CD4-positive, alpha-beta T cell treated with Interleukin-21 for 1 hour (primary cell): Measurements from ENCODE around the gene USP24.

ENCODE experiments used
- DNase-seq: peaks from one replicate; pipeline ENCODE4 v3.0.0-alpha.2; 2020

USP24 gene

GRCh38 chr1:55062801-55063576, 152.2 kb downstream of the USP24 start:
- no peak for DNase-seq

GRCh38 chr1:55061706-55062321, 153.3 kb downstream of the USP24 start:
- DNase-seq: no peak

GRCh38 chr1:55061000-55061705, 154.0 kb downstream of the USP24 start:
- DNase-seq: no peak

DNA sequence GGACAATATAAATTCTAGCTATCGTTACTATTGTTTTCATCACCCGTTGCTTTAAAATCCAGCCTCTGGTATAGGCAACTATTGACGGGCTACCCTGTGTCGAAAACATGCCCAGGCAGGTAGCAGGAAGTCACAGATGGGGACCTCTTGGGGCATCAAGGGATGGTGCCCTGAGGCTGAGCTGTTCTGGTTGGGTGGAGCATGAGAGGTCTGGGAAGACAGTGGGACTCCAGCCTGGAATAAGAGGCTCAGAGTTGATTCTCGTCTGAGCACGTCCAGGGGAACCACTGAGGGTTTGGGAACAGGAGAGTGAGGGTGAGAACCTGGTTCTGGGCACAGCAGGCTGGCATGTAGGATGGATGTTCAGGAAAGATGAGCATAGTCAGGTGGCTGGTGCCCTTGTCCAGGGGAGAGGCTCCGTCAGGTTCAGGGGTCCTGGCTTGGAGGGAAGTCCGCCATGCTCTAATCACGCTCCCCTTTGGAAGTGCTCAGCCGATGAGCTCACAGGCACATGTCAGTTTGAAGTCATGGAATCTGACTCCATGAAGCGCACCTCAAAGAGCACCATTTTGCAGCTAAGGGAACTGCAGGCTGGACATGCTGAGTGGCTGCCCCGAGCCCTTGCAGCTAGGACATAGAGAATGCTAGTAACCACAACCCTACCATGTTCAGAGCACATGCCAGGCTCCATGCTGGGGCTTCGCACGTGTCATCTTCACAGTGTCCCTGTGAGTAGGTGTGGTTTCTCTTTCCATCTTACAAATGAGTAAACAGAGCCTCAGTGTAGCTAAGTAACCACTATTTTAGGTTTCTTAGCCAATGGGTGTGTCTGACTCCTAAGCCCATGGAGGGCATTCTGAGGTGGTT, 154.8 kb downstream of the USP24 start:
- no peak for DNase-seq

GRCh38 chr1:55059302-55060132, 155.6 kb downstream of the USP24 start:
- no peak for DNase-seq

- DNase-seq: no peak
These were observed 157.2 kb downstream of the USP24 start for GRCh38 chr1:55057956-55058298.

DNA sequence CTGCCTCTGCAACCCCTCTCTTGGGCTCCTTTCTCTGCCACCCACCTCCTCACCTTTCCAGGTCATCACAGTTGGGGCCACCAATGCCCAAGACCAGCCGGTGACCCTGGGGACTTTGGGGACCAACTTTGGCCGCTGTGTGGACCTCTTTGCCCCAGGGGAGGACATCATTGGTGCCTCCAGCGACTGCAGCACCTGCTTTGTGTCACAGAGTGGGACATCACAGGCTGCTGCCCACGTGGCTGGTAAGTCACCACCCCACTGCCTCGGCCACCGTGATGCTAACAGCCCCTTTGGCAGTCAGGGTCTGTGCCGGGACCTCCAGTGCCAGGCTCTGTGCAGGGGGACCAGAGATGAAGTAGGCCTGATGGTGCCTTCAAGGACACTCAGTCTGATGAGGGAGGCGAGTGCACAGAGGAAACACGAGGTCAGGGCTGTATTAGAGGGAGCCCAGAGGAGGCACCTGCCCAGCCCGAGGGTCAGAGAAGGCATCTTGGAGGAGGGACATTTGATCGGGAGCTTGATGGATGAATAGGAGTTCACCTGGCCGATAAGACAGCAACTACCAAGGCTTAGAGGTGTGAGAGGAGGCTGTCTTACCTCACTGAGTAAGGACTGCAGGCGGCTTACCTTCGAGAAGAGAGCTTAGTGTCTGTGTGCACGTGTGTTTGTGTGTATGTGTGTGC, 157.8 kb downstream of the USP24 start:
- DNase-seq: no peak

GRCh38 chr1:55056632-55056992, 158.6 kb downstream of the USP24 start:
- no peak for DNase-seq

DNA sequence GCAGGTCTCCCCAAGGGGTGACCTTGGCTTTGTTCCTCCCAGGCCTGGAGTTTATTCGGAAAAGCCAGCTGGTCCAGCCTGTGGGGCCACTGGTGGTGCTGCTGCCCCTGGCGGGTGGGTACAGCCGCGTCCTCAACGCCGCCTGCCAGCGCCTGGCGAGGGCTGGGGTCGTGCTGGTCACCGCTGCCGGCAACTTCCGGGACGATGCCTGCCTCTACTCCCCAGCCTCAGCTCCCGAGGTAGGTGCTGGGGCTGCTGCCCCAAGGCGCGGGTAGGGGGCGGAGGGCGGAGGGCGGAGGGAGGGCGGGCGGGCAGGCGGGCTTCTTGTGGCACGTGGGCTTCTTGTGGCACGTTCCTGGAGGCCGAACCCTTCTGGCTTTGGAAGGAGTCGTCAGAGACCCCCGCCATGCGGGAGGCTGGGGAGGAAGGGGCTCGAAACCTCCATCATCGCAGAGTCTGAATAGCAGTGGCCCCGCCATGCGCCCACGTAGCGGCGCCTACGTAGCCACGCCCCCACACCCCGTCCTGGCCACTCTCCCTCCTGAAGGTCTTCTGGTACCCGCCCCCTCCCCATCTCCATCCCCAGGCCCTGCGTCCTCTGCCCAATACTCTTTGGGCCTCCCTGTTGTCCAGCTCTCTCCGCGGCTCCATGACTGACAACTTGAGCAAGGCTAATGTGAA, 159.1 kb downstream of the USP24 start:
- DNase-seq: no peak

DNA sequence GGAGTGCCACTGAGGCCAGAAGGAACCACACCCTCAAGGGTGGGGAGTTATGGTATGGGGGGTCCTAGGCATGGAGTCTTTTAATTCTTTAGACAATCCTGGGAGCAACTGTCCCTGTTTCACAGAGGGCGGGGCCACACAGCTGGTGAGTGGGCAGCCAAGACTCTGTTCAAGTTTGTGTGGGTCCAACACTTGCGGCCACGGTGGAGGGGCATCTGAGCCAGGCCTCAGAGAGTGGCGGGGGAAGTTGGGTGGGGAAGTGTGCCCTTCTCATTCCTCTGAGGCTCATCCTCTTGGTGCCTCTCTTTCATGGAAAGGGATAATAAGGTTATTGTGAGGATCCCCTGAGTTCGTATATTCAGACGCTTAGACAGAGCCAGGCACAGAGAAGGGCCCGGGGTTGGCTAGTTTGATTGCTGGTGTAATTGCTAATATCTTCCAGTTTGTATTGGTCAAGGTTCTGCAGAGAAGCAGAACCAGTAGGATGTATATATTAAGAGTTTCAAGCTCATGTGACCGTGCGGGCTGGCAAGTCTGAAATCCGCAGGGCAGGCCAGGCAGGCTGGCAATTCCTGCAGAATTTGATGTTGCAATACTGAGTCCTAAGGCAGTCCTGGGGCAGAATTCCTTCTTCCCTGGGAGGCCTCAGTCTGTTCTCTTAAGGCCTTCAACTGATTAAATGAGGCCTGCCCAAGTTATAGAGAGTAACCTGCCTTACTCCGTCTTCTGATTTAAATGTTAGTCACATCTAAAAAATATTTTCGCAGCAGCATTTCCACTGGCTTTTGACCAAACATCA, 159.9 kb downstream of the USP24 start:
- no peak for DNase-seq

DNA sequence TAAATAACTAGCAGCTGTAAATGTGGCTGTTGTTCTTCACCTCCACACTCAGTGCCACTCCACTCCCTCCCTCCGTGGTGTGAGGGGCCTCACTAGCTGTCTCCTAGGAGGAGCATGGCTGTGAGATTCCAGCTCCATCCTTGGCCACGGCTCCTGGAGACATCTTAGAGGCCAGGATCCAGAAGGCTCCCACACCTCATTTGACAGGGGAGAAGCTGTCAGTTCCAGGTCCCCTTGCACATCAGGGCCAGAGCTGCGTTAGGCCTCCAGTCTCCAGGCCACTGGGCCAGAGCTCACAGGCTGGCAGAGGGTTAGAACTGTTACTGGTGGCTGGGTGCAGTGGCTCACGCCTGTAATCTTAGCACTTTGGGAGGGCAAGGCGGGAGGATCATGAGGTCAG, 160.8 kb downstream of the USP24 start:
- no peak for DNase-seq

GRCh38 chr1:55053265-55053954, 161.8 kb downstream of the USP24 start:
- DNase-seq: no peak

DNA sequence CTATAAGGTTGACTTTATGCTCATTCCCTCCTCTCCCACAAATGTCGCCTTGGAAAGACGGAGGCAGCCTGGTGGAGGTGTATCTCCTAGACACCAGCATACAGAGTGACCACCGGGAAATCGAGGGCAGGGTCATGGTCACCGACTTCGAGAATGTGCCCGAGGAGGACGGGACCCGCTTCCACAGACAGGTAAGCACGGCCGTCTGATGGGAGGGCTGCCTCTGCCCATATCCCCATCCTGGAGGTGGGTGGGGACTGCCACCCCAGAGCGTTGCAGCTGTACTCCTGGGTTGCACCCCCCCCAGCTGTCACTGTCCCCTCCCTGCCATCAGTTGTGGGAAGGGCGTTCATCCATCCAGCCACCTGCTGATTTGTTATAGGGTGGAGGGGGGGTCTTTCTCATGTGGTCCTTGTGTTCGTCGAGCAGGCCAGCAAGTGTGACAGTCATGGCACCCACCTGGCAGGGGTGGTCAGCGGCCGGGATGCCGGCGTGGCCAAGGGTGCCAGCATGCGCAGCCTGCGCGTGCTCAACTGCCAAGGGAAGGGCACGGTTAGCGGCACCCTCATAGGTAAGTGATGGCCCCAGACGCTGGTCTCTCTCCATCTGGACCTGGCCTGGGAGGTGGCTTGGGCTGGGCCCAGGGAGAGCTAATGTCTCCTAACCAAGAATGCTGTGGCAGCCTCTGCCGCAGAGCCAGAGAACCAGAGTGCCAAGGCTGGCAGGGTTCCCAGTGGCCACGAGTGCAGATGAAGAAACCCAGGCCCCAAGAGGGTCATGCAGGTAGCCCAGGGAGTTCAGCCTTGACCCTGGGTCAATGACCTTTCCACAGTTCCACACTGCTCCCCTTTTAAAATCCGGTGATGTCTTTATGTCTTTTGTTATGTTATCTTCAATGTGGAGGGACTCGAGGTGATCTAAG, 162.7 kb downstream of the USP24 start:
- no peak for DNase-seq

- no peak for DNase-seq
These were observed 163.5 kb downstream of the USP24 start for GRCh38 chr1:55051621-55052020.

DNA sequence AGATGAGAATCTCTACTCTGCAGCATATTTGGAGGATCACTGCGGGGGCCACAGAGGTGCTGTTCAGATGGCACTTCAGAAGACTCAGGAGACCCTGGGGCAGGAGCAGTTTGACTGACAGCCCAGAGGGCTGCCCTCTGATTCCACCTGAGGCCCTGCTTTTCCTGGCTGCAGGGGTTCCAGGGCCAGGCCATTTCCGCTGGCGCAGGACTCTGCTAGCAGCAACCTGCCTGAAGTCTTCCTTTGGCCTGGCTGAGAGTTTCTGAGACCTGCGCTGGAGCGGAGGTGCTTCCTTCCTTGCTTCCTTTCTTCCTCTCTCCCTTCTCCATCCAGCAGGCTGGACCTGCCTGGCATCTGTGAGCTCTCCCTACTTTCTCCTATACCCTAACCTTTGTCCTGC, 164.0 kb downstream of the USP24 start:
- no peak for DNase-seq

GRCh38 chr1:55050283-55050682, 164.9 kb downstream of the USP24 start:
- no peak for DNase-seq

DNA sequence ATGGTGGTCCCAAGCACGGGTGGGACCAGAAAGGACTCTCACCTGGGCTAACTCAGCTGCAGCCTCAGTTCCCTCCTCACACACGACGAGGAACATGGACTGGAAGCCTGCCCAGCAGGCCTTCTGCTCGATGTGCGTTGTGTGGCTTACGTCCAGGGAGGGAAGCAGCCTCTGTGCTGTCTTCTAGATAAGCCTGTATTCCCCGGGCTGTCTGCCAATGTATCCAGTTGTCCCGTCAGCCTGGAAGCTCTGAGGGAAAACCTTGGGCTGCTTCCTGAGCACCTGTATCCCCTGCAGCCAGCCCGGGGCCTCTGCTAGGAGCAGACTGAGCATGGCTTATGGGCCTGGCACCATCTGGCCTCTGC, 165.3 kb downstream of the USP24 start:
- DNase-seq: no peak

DNA sequence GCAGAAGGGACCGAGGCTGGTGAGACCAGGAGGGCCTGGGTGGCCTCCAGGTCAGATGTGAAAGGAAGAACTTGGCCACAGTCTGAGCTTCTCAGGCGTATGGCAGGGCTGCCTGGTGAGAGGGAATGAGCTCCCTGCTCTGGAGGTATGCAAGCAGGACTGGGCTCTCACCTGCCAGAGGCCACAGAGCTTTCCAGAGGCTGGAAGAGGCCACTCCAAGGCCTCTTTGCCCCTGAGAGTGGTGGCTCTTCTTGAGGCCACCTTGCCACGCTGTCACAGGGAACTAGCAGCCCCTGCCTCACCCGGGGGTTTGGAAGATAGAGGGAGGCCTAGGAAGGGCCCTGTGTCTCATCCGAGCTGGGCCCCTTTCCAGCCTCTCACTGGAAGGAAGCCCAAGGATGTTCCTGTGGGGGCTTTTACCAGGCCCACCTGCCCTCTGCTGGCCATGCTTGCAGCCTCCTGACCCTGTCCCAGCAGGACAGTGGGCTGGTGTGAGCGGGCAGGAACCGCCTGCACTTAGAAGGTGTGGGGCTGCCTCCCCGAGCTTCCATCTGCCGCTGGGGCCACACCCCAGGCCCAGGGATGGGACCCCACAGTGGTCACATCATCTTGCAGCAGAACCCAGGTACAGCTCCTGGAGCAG, 165.8 kb downstream of the USP24 start:
- DNase-seq: no peak
